Spleen (tissue), 7 donors: Measurements from ENCODE around the gene ALKBH4.
"Not testable (repeated sequence)": the region's sequence is repeated elsewhere in the genome, so short reads cannot be mapped to it uniquely, and the experiment has no call there.

Source experiments
- POLR2A ChIP-seq, 3 donors: fragments of 450-650 bp; IDR thresholded peaks; one replicate each; pipeline ENCODE4 v1.5.1; 2017; ENCODE audit warnings: antibody characterized with exemption in 3 of 3, mild to moderate bottlenecking in 1 of 3
- POLR2AphosphoS5 ChIP-seq, 3 donors: sonication (generic); formaldehyde crosslinking; IDR thresholded peaks; one replicate each; pipeline ENCODE4 v1.5.1; 2017; ENCODE audit warnings: antibody characterized with exemption in 3 of 3
- TF ChIP-seq, protein P1 (sequence below), 11 experiments: fragments of 200-600 bp in 7 of 11; fragments of 450-650 bp in 4 of 11; sonication (generic) in 4 of 11; IDR thresholded peaks in 8 of 11; conservative IDR thresholded peaks in 3 of 11; 1 replicate in 7 of 11; 2 replicates in 4 of 11; pipeline versions ENCODE4 v1.4.0 to v1.8.0; 2016 to 2021; ENCODE audit warnings: antibody characterized with exemption in 11 of 11, inconsistent platforms in 4 of 11, mild to moderate bottlenecking in 1 of 11
- donor health status: DM: no; HTN: no; CAD: no; lungs with moderate emphysema.
- donor health status: DM: no; HTN: no; CAD: no.
- donor health status: DM: no; HTN: no; CAD: no.

DNA sequence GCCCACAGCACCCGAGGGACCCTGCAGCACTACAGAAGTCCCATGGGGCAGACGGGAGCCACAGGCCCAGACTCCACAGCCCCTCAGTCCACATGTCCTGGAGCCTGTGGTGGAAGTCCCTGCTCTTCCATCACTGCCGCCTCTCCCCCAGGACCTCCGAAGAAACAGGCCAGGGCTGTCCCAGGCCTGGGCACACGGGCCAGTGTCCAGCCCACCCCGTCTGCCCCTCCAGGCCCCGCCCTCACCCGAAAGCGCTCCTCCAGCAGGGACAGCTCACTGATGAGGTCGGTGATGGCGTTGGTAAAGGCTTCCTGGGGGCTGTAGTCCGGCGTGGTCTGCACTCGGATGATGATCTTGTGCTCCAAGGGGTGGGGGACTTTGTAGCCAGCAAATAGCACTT is 9.5 kb upstream of the ALKBH4 start:
- TF ChIP-seq, protein P1, sequence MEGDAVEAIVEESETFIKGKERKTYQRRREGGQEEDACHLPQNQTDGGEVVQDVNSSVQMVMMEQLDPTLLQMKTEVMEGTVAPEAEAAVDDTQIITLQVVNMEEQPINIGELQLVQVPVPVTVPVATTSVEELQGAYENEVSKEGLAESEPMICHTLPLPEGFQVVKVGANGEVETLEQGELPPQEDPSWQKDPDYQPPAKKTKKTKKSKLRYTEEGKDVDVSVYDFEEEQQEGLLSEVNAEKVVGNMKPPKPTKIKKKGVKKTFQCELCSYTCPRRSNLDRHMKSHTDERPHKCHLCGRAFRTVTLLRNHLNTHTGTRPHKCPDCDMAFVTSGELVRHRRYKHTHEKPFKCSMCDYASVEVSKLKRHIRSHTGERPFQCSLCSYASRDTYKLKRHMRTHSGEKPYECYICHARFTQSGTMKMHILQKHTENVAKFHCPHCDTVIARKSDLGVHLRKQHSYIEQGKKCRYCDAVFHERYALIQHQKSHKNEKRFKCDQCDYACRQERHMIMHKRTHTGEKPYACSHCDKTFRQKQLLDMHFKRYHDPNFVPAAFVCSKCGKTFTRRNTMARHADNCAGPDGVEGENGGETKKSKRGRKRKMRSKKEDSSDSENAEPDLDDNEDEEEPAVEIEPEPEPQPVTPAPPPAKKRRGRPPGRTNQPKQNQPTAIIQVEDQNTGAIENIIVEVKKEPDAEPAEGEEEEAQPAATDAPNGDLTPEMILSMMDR (IDR thresholded peaks at IDR 0.05 in 8 of 11, conservative IDR thresholded peaks at IDR 0.05 in 3 of 11) = not testable (repeated sequence)
- not testable (repeated sequence) for TF ChIP-seq POLR2A, POLR2AphosphoS5 (IDR thresholded peaks at IDR 0.05)
